GM18499 (cell line): ENCODE measurements around the gene RBCK1.

Experiments used
- ATAC-seq: cut with Tn5 transposase; IDR thresholded peaks from one replicate; pipeline ENCODE4 v1.9.1; 2021; ENCODE audit warnings: moderate number of reproducible peaks; ENCODE audit not compliant: insufficient read depth, unreplicated experiment

The RBCK1 gene

DNA sequence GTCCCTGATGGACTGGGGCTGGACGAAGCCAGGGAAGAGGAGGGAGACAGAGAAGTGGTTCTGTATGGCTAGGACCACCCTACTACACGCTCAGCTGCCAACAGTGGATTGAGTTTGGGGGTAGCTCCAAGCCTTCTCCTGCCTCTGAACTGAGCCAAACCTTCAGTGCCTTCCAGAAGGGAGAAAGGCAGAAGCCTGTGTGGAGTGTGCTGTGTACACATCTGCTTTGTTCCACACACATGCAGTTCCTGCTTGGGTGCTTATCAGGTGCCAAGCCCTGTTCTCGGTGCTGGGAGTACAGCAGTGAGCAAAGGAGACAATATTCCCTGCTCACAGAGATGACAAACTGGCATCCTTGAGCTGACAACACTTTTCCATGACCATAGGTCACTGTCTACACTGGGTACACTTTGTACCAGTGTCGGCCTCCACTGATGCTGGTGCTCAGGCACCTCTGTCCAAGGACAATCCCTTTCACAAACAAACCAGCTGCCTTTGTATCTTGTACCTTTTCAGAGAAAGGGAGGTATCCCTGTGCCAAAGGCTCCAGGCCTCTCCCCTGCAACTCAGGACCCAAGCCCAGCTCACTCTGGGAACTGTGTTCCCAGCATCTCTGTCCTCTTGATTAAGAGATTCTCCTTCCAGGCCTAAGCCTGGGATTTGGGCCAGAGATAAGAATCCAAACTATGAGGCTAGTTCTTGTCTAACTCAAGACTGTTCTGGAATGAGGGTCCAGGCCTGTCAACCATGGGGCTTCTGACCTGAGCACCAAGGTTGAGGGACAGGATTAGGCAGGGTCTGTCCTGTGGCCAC lies 11.3 kb upstream of the RBCK1 start:
- ATAC-seq, result no peak

DNA sequence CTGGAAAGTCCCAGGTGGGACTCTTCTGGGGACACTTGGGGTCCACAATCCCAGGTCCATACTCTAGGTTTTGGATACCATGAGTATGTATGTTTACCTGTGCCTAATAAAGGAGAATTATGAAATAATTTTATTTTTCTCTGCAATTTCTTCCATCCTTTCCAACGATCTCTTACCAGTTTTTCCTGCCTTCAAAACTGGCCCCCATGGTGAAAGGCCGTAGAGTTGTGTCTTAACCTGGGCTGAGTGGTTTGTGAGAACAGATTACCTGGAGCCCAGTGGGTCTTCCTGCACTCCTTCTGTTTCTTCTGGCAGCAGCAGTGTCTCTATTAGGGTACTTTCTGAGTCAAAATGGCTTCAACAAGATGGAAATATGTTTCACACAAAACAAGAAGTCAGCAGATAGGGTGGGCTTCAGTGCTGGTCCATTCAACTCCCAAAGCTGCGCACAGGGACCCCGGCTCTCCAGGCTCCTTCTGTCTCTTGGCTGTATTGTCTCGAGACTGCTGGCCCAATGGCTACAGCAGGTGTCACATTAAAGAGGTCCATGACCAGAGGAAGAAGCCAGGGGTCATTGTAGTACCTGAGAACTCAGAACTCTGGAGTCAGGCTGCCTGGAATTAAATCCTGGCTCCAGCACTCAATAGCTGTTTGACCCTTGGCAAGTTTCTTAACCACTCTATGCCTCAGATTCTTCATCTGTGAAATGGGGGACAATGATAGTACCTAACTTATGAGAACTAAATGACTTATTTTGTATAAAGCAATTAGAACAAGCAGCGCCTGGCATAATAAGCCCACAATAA lies 10.5 kb upstream of the RBCK1 start:
- ATAC-seq, result no peak

DNA sequence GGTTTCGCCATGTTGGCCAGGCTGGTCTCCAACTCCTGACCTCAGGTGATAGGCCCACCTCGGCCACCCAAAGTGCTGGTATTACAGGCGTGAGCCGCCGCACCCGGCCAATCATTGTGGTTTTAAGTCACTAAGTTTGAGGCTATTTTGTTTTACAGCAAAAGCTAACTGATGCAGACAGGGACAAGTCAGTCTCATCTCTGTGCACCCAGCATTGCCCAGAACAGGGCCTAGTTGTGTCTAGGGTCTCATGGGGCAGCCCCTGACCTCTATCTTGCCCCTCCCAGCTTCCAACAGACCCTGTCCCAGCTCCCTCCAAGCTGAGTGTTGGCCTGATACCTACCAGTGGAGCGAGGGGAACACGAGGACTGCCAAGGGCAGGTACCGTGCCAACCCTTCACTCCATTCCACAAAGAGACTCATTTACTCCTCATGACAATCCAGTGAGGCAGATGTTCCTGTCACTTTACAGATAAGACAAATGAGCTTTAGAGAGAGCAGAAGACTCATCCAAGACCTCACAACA lies 8.9 kb upstream of the RBCK1 start:
- no peak for ATAC-seq

DNA sequence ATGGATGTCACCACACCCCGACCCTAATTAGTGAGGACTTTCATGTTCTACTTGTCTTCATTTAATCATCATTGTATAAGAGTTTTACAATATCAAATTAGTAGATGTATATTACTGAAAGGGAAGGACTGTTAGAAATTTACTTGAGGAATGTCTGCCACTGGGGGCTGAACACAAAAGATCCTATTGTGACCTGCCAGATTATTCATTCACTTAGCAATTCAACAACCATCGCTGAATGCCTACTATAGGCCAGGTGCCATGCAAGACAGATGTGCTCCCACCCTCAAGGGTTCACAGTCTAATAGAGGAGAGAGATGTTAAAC lies 8.0 kb upstream of the RBCK1 start:
- ATAC-seq, result no peak

DNA sequence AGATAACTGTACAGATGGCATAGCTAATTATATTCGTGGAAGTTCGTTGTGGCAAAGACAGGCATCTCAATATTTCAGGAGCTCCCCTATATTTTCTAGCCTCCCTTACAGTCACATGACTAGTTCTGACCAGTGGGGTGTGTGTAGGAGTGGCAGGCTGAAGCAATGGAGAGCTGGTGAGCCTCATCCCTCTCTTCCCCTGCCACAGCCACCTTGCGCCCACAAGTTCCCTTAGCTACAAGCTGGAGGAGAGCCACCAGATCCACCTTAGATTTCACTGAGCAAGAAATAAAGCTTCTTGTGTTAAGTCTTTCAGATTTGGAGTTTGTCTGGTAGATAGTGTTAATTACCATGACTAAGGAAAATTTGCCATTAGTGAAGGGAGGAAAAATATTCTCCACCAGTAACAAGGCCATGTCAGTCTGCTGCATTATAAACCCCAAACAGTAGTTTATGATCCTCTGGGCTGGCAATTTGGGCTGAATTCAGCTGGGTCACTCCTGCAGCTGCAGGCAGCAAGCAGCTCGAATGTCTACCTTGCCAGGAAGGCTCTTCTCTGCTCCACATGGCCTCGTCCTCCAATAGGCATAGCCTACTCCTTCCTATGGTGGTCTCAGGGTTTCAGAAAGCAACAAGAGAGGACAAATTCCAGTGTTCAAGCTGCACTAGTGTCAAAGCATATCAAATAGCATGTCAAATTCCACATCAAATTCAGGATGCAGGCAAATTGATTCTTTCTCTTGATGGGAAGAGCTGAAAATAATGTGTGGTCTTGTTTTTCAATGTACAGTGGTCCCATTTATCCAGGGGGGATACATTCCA lies 7.4 kb upstream of the RBCK1 start:
- ATAC-seq, result no peak

- no peak for ATAC-seq
These were observed 6.2 kb upstream of the RBCK1 start for GRCh38 chr20:401682-402495.

DNA sequence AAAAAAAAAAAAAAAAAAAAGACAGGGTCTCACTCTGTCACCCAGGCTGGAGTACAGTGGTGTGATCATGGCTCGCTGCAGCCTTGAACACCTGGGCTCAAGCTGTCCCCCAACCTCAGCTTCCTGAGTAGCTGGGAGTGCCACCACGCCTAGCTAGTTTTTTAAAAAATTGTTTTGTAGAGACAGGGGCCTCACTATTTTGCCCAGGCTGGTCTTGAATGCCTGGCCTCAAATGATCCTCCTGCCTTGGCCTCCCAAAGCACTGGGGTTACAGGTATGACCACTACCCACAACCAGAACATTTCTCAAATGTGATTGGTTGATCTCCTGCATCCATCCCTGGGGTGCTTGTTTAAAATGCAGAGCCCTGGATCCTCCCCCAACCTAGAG lies 5.6 kb upstream of the RBCK1 start:
- ATAC-seq, result no peak

GRCh38 chr20:402898-403581 lies 5.1 kb upstream of the RBCK1 start:
- ATAC-seq, result no peak

GRCh38 chr20:403582-403957 lies 4.5 kb upstream of the RBCK1 start:
- ATAC-seq, result no peak

GRCh38 chr20:404088-404487 lies 4.0 kb upstream of the RBCK1 start:
- no peak for ATAC-seq

- no peak for ATAC-seq
These were observed 1.6 kb upstream of the RBCK1 start for GRCh38 chr20:406200-407132.

DNA sequence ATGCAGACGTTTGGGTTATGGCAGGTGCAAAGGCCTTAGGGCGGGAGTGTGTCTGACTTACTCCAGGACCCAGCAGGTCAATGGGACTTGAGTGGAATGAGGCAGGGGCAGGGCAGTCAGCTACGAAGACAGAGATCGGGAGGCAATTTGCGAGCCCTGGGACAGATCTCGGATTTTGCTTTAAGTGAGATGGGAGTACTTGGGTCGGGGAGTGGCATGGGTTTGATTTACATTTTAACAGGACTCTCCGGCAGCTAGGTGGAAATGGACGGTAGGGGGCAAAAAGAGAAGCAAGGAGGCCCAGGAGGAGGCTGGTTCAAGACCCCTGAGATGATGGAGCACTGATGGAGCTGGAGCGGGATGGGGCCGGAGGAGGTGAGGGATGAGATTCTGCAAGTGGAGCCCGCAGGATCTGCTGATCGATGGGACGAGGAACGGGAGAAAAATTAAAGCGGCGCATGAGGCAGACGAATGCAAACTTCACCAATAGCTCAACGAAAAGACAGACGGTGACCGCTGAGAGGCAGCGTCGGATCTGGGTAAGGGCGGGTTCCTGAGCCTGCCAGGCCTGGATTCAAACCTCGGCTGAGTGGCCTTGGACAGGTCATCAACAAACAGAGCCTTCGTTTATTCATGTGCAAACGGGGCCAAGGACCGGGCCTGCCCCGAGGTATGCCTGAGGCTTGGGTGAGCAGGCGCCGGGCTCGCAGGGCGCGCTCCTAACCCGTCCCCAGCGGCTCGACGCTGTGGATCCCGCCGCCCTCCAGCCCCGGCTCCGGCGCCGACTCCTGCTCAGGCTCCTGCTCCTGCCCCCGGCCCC lies 756 bp upstream of the RBCK1 start:
- ATAC-seq, result peak; percentile 52

DNA sequence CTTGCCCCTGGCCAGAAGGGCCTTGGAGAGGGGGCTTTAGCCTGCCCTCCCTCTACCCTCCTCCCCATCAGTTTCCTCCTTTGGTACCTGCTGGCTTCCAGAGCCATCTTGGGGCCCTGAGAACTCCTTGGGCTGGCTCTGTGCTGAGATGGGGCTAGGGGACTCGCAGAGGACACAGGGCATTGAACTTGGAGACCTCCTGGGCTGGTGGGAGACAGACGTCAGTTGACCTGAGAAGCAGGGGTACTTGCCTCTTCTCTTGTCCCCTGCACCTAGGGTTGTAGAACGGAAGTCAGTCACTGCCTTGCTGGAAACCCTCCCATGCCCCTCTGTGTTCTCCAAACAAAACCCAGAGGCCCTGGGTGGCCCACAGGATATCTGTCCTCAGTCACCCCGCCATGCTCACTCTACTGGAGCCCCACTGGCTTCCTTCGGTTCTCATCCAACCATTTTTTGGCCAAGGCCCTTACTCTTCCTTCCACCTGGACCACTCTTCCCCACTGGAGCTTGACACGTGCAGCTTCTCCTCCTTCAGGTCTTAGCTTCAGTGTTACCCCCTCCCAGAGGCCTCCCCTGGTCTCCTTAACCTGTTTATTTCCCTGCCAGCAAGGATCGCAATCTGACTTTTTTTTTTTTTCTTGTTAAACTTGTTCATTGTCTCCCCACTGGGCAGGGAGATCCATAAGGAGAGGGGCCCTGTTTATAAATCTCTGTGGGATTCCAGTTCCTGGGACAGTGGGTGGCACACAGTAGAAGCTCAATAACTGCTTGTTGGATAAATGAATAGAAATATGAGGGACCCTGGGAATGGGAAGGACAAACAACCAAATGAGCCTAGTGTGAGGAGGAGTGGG lies 971 bp downstream of the RBCK1 start:
- ATAC-seq, result no peak

- no peak for ATAC-seq
These were observed 1.8 kb downstream of the RBCK1 start for GRCh38 chr20:409697-410559.

DNA sequence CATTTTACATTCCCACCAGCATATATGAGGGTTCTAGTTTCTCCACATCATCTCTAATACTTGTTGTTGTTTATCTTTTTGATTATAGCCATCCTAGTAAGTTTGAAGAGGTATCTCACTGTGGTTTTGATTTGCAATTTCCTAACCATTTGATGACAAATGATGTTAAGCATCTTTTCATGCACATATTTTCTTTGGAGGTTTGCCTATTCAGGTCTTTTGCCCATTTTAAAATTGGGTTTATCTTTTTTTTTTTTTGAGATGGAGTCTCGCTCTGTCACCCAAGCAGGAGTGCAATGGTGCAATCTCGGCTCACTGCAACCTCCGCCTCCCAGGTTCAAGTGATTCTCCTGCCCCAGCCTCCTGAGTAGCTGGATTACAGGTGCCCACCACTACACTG lies 4.0 kb downstream of the RBCK1 start:
- no peak for ATAC-seq

GRCh38 chr20:414161-414560 lies 6.1 kb downstream of the RBCK1 start:
- no peak for ATAC-seq
